ENCODE results near the gene ADRM1. TPM values are rescaled to one million over a fixed set of nuclear protein-coding genes. Genes with fewer than 3 reads are reported as not detected.

Gene ADRM1
- total RNA-seq, 1 experiment from 2014 or later = 204 TPM

- DNase-seq (ENCODE audit: low read depth) = no peak
Observed at GRCh38 chr20:62323980-62324906, 21.4 kb downstream of the ADRM1 start.

- no peak for DNase-seq (ENCODE audit: low read depth)
Observed at GRCh38 chr20:62325172-62325905, 22.5 kb downstream of the ADRM1 start.

- no peak for DNase-seq (ENCODE audit: low read depth)
Observed at GRCh38 chr20:62326559-62326958, 23.8 kb downstream of the ADRM1 start.

GRCh38 chr20:62326959-62327725 lies 24.3 kb downstream of the ADRM1 start:
- DNase-seq (ENCODE audit: low read depth) = no peak

- no peak for DNase-seq (ENCODE audit: low read depth)
Observed at GRCh38 chr20:62327726-62328495, 25.1 kb downstream of the ADRM1 start.

GRCh38 chr20:62328684-62329388 lies 26.0 kb downstream of the ADRM1 start:
- DNase-seq (ENCODE audit: low read depth) = no peak

- no peak for DNase-seq (ENCODE audit: low read depth)
Observed at GRCh38 chr20:62329389-62330377, 26.9 kb downstream of the ADRM1 start.

- DNase-seq (ENCODE audit: low read depth) = no peak
Observed at GRCh38 chr20:62330576-62331317, 27.9 kb downstream of the ADRM1 start.

GRCh38 chr20:62331347-62331746 lies 28.6 kb downstream of the ADRM1 start:
- DNase-seq (ENCODE audit: low read depth) = no peak

- no peak for DNase-seq (ENCODE audit: low read depth)
Observed at GRCh38 chr20:62332421-62332820, 29.6 kb downstream of the ADRM1 start.

GRCh38 chr20:62332989-62333819 lies 30.4 kb downstream of the ADRM1 start:
- no peak for DNase-seq (ENCODE audit: low read depth)

GRCh38 chr20:62333820-62334595 lies 31.2 kb downstream of the ADRM1 start:
- no peak for DNase-seq (ENCODE audit: low read depth)

GRCh38 chr20:62334881-62335280 lies 32.1 kb downstream of the ADRM1 start:
- no peak for DNase-seq (ENCODE audit: low read depth)

GRCh38 chr20:62335532-62335931 lies 32.7 kb downstream of the ADRM1 start:
- no peak for DNase-seq (ENCODE audit: low read depth)

- DNase-seq (ENCODE audit: low read depth) = no peak
Observed at GRCh38 chr20:62336329-62336728, 33.5 kb downstream of the ADRM1 start.

- DNase-seq (ENCODE audit: low read depth) = no peak
Observed at GRCh38 chr20:62336775-62337557, 34.2 kb downstream of the ADRM1 start.
